ENCODE results near the gene RDH13.
"Not testable (repeated sequence)": the region's sequence is repeated elsewhere in the genome, so short reads cannot be mapped to it uniquely, and the experiment has no call there.

- not testable (repeated sequence) for TF ChIP-seq EZH2 (IDR thresholded peaks at IDR 0.05); POLR2AphosphoS5 (IDR thresholded peaks at IDR 0.05; ENCODE audit: borderline replicate concordance, low read depth, low read length)
These were observed 55.4 kb downstream of the RDH13 start for GRCh38 chr19:55007537-55007936.
